GM12873 (cell line): ENCODE results near the gene FAM216A.

Experiments used
- CTCF ChIP-seq: IDR thresholded peaks from 2 replicates; pipeline ENCODE4 v1.5.1; 2012; ENCODE audit warnings: low read depth, mild to moderate bottlenecking, moderate library complexity, low read length, control low read depth; ENCODE audit not compliant: insufficient read depth; ENCODE audit errors: missing control alignments

The FAM216A gene

GRCh38 chr12:110444455-110444854 lies 24.2 kb upstream of the FAM216A start:
- no peak for TF ChIP-seq CTCF

- TF ChIP-seq CTCF, result peak; percentile 92
These were observed 18.7 kb upstream of the FAM216A start, which contains the start of gene ARPC3 for GRCh38 chr12:110449799-110450497. TSS of gene ARPC3 (minus strand) at chr12:110450337. CDS start at chr12:110450260, 77 bp downstream.

DNA sequence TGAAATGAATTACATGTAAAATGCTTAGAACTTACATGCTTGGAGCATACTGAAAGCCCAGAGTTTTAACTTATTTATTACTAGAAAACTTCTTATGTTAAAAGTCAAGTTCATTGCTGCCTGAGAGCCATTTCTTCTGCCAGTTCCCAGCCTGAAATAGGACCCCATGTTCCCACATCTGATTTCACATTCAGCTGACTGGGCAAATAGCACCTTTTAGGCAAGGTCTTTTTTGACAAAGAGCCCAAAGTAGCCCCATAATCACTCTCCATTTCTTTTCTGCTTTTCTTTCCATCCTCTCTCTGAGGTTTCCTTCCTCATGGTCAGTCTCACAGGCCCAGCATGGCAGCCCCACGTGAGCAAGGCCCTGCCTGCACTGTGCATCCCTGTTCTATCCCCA lies 17.4 kb upstream of the FAM216A start:
- no peak for TF ChIP-seq CTCF

DNA sequence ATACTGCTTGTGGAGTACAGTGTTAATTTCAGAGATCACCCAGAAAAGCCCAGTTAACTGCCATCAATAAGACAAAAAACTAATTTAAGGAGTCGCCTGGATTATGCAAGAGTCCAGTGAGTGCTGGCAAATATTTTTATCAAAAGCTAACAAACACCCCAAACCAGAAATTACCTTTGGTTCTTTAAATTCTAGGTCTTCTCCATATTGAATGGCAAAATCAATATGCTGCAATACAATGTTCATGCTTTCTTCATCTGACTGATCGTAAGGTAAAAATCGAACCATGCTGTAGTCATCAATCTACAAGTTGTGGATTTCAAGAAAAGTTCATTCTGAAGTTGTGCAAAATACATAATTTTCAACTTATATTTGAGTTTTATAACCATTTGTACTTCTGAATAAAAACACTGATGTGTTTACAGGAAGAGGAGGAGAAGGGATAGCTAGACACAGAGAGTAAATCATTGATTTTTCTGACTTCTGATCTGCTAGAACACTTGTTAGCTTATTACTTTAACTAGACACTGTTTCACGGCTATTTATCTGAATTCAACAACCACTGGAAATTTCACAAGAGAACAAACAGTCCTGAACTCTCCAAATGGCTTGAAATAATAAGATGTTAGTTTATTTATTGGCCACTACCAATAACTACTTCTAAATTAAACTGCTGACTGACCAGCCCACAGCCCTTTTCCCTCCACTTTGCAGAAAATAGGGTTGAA lies 14.9 kb upstream of the FAM216A start:
- TF ChIP-seq CTCF, result no peak

DNA sequence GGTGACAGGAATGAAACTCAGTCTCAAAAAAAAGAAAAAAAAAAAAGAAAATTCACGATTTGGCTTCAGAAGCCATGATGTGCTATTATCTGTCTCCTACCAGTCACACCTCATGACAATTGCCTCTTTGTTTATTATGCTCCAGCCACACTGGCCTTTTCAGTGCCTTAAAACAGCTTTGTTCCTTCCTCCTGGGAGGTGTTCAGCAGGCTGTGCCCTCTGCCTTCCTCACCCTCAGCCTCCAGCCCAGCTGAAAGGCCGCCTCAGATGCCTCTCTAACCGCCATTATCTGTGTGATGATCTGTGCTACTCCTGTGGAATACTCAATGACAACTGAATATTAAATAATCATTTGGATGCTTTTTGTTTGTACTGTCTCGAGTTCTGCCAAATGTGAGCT lies 9.9 kb upstream of the FAM216A start:
- TF ChIP-seq CTCF, result no peak

- TF ChIP-seq CTCF, result no peak
These were observed 3.6 kb upstream of the FAM216A start for GRCh38 chr12:110465024-110465423.

- TF ChIP-seq CTCF, result no peak
These were observed 1.9 kb upstream of the FAM216A start for GRCh38 chr12:110466791-110467190.
